Ascending aorta (tissue), 2 donors: ENCODE measurements around the gene RBM4. TPM values are rescaled to one million over a fixed set of nuclear protein-coding genes. Genes with fewer than 3 reads are reported as not detected.

Source experiments
- DNase-seq, 2 donors: peaks; one replicate each; pipeline ENCODE4 v3.0.0-alpha.2; 2019; ENCODE audit warnings: low spot score in 2 of 2
- H3K27ac ChIP-seq, 2 donors: fragments of 200-600 bp; sonication (generic); one replicate each; pipeline ENCODE4 v1.5.1; 2016 to 2017; ENCODE audit warnings: mild to moderate bottlenecking in 1 of 2
- H3K27me3 ChIP-seq: fragments of 200-600 bp; sonication (generic); one replicate; pipeline ENCODE4 v1.5.1; 2017
- H3K36me3 ChIP-seq, 2 donors: fragments of 200-600 bp; sonication (generic); one replicate each; pipeline ENCODE4 v1.5.1; 2016
- H3K4me1 ChIP-seq, 2 donors: fragments of 200-600 bp; sonication (generic); one replicate each; pipeline ENCODE4 v1.5.1; 2016 to 2017; ENCODE audit warnings: mild to moderate bottlenecking in 1 of 2
- H3K4me3 ChIP-seq, 2 donors: fragments of 200-600 bp; sonication (generic); one replicate each; pipeline ENCODE4 v1.5.1; 2016 to 2017; ENCODE audit warnings: mild to moderate bottlenecking in 1 of 2
- H3K9me3 ChIP-seq, 2 donors: fragments of 200-600 bp; sonication (generic); one replicate each; pipeline ENCODE4 v1.5.1; 2016
- intact Hi-C: fragments of 100-400 bp; cut with DNase I; formaldehyde crosslinking; loops from one replicate; pipeline ENCODE4 v1.15.1; 2023
- total RNA-seq: library from RNA; depleted of rRNA; stranded (reverse); fragments of >200 nt; gene quantifications from one replicate; pipeline ENCODE4 v1.1.0, GENCODE V29; 2016
- TF ChIP-seq, protein P1 (sequence below), 3 experiments: fragments of 200-600 bp in 2 of 3; fragments of 450-650 bp in 1 of 3; sonication (generic) in 2 of 3; IDR thresholded peaks; one replicate each; pipeline ENCODE4 v1.5.1; 2016 to 2019; ENCODE audit warnings: antibody characterized with exemption in 3 of 3, mild to moderate bottlenecking in 1 of 3, moderate library complexity in 1 of 3

RBM4 gene
- total RNA-seq, 1 donor from 2014 or later: 79.5 TPM

DNA sequence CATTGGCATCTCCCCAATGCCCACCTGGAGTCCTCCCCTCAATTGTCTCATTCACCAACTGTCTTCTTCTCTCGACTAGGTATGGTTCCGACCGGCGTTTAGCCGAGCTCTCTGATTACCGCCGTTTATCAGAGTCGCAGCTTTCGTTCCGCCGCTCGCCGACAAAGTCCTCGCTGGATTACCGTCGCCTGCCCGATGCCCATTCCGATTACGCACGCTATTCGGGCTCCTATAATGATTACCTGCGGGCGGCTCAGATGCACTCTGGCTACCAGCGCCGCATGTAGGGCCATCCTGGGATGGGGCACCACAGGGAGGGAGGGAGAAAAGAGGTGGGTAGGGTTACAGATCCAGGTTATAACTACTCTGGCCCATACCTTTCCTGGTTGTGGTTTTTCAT, 12.1 kb upstream of the RBM4 start:
- no peaks in the 10 kb centered on the region for H3K27me3 ChIP-seq
- no peak overlapping the region for H3K4me3 ChIP-seq
- no peaks in the 10 kb centered on the region for H3K9me3 ChIP-seq
- intact Hi-C loops: no loop called here
- peaks cover 44 to 61% of the 10 kb centered on the region in 2 donors for H3K36me3 ChIP-seq
- peaks cover 0 to 24% of the 10 kb centered on the region in 2 donors for H3K4me1 ChIP-seq
- DNase-seq: no peak
- no peak overlapping the region for H3K27ac ChIP-seq
- TF ChIP-seq, protein P1, sequence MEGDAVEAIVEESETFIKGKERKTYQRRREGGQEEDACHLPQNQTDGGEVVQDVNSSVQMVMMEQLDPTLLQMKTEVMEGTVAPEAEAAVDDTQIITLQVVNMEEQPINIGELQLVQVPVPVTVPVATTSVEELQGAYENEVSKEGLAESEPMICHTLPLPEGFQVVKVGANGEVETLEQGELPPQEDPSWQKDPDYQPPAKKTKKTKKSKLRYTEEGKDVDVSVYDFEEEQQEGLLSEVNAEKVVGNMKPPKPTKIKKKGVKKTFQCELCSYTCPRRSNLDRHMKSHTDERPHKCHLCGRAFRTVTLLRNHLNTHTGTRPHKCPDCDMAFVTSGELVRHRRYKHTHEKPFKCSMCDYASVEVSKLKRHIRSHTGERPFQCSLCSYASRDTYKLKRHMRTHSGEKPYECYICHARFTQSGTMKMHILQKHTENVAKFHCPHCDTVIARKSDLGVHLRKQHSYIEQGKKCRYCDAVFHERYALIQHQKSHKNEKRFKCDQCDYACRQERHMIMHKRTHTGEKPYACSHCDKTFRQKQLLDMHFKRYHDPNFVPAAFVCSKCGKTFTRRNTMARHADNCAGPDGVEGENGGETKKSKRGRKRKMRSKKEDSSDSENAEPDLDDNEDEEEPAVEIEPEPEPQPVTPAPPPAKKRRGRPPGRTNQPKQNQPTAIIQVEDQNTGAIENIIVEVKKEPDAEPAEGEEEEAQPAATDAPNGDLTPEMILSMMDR (IDR thresholded peaks at IDR 0.05): no peak

DNA sequence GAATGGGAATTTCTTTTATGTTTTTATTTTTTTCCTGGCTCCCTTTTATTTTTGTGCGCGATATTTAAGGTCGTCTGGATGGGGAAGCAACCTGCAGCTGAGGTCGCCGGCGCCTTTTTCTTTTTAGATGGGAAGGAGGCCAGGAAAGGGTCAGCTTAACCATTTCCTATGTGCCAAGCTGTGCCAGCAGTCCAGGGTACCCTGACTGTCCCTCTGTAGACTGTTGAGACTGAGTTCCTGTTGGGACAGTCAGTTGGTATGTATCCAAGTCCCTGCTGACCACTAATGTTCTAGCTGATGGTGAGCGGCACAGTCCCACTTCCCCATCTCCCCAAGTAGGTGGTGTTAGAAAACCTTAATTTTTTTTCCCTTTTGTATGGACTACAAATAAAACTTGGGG, 11.6 kb upstream of the RBM4 start:
- Histone ChIP-seq H3K4me1 (peaks cover 0 to 20% of the 10 kb centered on the region in 2 donors), H3K36me3 (peaks cover 44 to 61% of the 10 kb centered on the region in 2 donors), H3K9me3 (no peaks in the 10 kb centered on the region), H3K27me3 (no peaks in the 10 kb centered on the region), H3K27ac (no peak overlapping the region), H3K4me3 (no peak overlapping the region)
- TF ChIP-seq, protein P1 (IDR thresholded peaks at IDR 0.05): no peak
- intact Hi-C loops: no loop called here
- DNase-seq: no peak

DNA sequence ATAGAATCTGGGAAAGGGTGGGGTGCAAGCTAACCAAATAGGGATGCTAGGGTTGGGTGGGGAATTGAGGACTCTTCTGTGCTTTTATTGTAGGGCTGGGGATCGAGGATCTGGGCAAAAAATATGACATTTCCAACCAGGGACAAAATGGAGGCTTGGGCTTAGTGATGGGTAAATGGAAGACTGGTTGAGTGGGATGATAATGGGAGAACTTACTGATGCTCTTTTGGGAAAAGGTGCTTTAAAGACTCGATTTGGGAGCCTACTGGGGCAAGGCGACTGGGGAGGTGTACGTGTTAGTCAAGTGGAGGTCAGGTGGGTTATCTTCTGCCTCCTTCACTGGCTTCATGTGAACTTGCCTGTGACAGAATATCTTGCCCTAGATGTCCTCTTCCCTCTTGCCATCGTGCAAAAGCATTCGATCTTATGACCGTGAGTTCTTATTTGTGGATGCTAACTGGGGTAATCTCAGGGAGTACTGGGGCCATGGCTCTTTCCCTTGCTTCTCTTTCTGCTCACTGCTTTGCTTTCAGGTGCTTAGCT, 10.4 kb upstream of the RBM4 start:
- H3K27me3 ChIP-seq: no peaks in the 10 kb centered on the region
- no peak for DNase-seq
- no peak overlapping the region for H3K27ac ChIP-seq
- no peaks in the 10 kb centered on the region for H3K9me3 ChIP-seq
- H3K4me3 ChIP-seq: no peak overlapping the region
- H3K36me3 ChIP-seq: peaks cover 44 to 61% of the 10 kb centered on the region in 2 donors
- intact Hi-C loops: no loop called here
- TF ChIP-seq, protein P1 (IDR thresholded peaks at IDR 0.05): no peak
- H3K4me1 ChIP-seq: peaks cover 0 to 9% of the 10 kb centered on the region in 2 donors

DNA sequence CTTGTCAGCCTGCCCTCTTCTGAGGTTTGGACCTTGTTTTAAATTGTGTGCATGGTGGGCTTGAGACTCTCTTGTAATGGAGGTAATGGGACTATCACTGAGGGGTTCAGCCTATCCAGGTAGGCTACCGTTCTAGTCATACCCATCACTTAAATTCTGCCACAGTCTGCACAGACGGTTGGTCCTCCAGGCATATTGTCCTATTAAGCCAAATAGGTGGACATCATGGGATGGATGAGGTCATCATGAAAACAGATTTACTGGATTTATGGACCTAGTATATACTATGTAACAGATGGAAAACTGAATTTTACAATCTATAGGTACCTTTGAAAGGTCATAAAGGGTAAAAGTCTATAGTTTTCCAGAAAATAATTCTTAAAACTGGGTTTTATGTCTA, 9.1 kb upstream of the RBM4 start:
- DNase-seq: no peak
- Histone ChIP-seq H3K4me3 (no peak overlapping the region), H3K9me3 (no peaks in the 10 kb centered on the region), H3K4me1 (peaks cover 0 to 3% of the 10 kb centered on the region in 2 donors), H3K27me3 (no peaks in the 10 kb centered on the region), H3K27ac (no peak overlapping the region), H3K36me3 (peaks cover 36 to 62% of the 10 kb centered on the region in 2 donors)
- intact Hi-C loops: no loop called here
- TF ChIP-seq, protein P1 (IDR thresholded peaks at IDR 0.05): no peak

DNA sequence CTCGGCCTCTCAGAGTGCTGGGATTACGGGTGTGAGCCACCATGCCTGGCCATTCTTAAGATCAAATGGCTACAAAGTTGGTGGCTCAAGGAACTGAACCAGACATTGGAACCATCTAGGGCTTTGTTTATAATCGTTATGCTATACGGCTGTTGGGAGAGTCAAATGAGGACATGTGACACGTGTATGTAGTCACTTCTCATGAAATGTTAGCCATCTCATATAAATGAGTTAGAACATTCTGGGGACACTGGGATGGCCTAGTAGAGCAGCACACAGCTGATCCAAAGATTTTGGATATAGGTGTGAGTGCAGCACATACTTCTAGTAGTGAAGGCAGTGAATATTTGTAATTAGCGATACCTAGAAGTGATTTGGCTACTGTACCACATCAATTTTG, 6.6 kb upstream of the RBM4 start:
- H3K27ac ChIP-seq: no peak overlapping the region
- H3K4me1 ChIP-seq: no peaks in the 10 kb centered on the region
- H3K4me3 ChIP-seq: no peak overlapping the region
- H3K9me3 ChIP-seq: no peaks in the 10 kb centered on the region
- H3K27me3 ChIP-seq: no peaks in the 10 kb centered on the region
- peaks cover 10 to 36% of the 10 kb centered on the region in 2 donors for H3K36me3 ChIP-seq
- intact Hi-C loops: no loop called here
- TF ChIP-seq, protein P1 (IDR thresholded peaks at IDR 0.05): no peak
- no peak for DNase-seq

DNA sequence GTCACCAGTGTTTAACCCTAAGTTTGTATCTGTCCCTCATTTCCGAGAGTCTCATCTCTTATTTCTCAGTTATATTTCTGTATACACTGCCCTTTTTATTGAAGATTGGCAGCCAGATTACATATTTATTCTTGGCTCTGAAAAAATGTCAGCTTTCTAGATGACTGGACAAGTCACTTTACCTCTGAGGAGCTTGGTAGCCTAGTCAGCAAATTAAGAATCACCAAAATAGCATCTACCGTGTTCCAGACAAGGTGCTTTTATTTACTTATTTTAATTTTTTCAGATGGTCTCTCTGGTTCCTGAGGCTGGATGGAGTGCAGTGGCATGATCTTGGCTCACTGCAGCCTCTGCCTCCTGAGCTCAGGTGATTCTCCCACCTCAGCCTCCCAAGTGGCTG, 5.6 kb upstream of the RBM4 start:
- TF ChIP-seq, protein P1 (IDR thresholded peaks at IDR 0.05): no peak
- no peaks in the 10 kb centered on the region for H3K27me3 ChIP-seq
- H3K27ac ChIP-seq: no peak overlapping the region
- no peak for DNase-seq
- H3K36me3 ChIP-seq: peaks cover 0 to 26% of the 10 kb centered on the region in 2 donors
- H3K9me3 ChIP-seq: no peaks in the 10 kb centered on the region
- no peaks in the 10 kb centered on the region for H3K4me1 ChIP-seq
- intact Hi-C loops: no loop called here
- H3K4me3 ChIP-seq: no peak overlapping the region
